Testis (tissue), 2 donors: Measurements from ENCODE around the gene PRTG.

Experiments used
- POLR2A ChIP-seq: fragments of 450-650 bp; IDR thresholded peaks from one replicate; pipeline ENCODE4 v1.6.1; 2017; ENCODE audit warnings: antibody characterized with exemption, mild to moderate bottlenecking, moderate library complexity
- TF ChIP-seq, protein P1 (sequence below), 3 experiments: fragments of 450-650 bp in 2 of 3; fragments of 200-600 bp in 1 of 3; sonication (generic) in 1 of 3; IDR thresholded peaks; one replicate each; pipeline ENCODE4 v1.5.1; 2016 to 2019; ENCODE audit warnings: antibody characterized with exemption in 3 of 3, mild to moderate bottlenecking in 2 of 3, moderate library complexity in 1 of 3

DNA sequence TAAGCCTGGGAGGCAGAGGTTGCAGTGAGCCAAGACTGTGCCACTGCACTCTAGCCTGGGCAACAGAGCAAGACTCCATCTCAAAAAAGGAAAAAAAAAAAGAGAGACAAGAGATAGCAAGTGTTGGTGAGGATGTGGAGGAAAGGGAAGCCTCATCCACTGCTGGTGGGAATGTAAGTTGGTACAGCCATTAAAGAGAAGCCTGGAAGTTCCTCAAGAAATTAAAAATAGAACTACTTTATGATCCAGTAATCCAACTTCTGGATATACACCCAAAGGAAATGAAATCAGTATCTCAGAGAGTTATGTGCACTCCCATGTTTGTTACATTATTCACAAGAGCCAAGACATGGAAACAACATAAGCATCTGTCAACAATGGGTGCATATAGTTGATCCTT, 169.7 kb downstream of the PRTG start:
- TF ChIP-seq, protein P1, sequence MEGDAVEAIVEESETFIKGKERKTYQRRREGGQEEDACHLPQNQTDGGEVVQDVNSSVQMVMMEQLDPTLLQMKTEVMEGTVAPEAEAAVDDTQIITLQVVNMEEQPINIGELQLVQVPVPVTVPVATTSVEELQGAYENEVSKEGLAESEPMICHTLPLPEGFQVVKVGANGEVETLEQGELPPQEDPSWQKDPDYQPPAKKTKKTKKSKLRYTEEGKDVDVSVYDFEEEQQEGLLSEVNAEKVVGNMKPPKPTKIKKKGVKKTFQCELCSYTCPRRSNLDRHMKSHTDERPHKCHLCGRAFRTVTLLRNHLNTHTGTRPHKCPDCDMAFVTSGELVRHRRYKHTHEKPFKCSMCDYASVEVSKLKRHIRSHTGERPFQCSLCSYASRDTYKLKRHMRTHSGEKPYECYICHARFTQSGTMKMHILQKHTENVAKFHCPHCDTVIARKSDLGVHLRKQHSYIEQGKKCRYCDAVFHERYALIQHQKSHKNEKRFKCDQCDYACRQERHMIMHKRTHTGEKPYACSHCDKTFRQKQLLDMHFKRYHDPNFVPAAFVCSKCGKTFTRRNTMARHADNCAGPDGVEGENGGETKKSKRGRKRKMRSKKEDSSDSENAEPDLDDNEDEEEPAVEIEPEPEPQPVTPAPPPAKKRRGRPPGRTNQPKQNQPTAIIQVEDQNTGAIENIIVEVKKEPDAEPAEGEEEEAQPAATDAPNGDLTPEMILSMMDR (IDR thresholded peaks at IDR 0.05): no peak
- no peak for TF ChIP-seq POLR2A
